Right lobe of liver (tissue), 4 donors: ENCODE results near the gene DMP1.

Experiments used
- CTCF ChIP-seq, 4 donors: fragments of 200-600 bp in 3 of 4; fragments of 450-650 bp in 1 of 4; IDR thresholded peaks; one replicate each; pipeline versions ENCODE4 v1.5.1 to v1.8.0; 2016 to 2022; ENCODE audit warnings: antibody characterized with exemption in 4 of 4, mild to moderate bottlenecking in 2 of 4
- POLR2A ChIP-seq: fragments of 450-650 bp; IDR thresholded peaks from one replicate; pipeline ENCODE4 v1.6.1; 2017; ENCODE audit warnings: antibody characterized with exemption, mild to moderate bottlenecking
- donor health status: DM: no; HTN: no; CAD: no.
- donor health status: DM: no; HTN: no; CAD: no.
- donor health status: DM: no; HTN: yes; CAD: no.

- TF ChIP-seq CTCF (IDR thresholded peaks at IDR 0.05) (no peak), POLR2A (no peak)
These were observed 4.5 kb downstream of the DMP1 start for GRCh38 chr4:87654487-87655044.
